22Rv1 (cell line): ENCODE data around the gene SPDYE16.
"Not testable (repeated sequence)": the region's sequence is repeated elsewhere in the genome, so short reads cannot be mapped to it uniquely, and the experiment has no call there.

Experiments
- H3K27ac ChIP-seq: fragments of 450-650 bp; 2 replicates; pipeline ENCODE4 v1.5.1; 2017

Gene SPDYE16

DNA sequence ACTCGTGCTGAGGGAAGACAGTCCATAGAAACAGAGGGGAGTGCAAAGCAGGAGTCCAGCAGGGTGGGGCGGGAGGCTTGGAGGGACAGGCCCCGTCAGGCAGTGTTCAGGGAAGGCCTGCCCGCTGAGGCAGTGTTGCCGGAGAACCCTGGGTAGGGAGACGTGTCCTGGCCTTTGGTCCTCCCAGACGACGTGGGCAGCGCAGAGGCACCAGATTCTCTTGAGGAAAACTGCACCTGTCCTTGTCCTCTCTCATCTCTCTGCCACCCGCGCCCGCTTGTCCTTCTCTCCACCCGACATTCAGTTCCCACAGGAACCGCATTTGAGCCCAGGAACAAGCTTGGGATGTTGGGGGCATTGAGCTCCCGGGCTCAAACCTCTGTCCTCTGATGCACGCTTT lies 47.4 kb downstream of the SPDYE16 start:
- not testable (repeated sequence) for H3K27ac ChIP-seq

DNA sequence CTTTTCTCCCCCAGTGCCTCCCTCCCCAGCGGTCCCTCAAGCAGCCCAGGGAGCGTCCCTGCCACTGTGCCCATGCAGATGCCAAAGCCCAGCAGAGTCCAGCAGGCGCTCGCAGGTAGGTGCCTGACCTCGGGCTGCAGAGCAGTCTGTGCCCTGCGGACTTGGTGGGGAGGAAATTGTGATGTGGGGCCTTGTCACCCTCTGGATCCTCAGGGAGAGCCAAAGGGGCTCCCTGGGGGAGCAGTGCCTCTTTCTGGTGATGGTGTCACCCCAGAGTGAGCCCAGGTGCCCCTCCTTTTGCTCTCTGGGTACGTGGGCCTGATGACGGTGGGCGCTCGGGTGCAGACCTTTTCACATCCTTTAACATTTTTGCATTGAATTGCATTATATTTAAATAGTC lies 51.0 kb downstream of the SPDYE16 start:
- H3K27ac ChIP-seq = not testable (repeated sequence)

DNA sequence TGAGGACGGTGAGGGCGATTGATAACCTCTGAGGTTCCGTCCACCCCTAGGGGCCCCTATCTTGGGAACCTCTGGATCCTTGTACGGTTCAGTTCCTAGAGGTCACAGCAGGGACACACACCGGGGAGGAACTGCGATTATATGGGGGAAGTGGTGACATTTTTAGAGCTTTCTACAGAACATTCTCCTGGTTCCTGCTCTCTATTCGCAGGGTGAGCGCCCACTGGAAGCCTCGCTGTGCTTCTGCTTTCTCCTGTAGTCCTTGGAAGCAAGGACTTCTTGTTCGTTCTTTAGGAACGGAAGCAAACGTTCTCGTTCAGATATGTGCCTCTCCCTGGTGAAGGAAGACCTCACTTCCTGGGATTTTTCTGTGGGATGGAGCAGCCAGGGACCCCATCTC lies 55.1 kb downstream of the SPDYE16 start:
- H3K27ac ChIP-seq = not testable (repeated sequence)

DNA sequence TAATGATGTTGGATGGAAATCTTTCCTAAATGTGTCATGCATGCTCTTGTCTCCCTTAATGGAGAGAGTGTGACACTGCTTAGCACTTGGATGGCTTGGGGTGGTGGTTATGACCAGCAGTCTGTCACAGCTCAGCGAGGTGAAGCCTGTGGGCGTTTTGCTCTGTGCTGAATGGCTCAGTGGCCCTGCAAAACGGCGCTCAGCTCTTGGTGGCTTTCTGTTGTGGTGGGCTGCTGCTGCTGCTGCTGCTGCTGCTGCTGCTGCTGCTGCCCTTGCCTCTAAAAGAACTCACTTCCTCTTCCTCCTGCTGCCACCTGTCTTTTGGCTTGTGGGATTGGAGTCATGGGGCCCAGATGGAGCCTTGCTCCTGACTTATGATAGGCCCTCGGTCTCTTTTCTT lies 56.5 kb downstream of the SPDYE16 start:
- not testable (repeated sequence) for H3K27ac ChIP-seq

DNA sequence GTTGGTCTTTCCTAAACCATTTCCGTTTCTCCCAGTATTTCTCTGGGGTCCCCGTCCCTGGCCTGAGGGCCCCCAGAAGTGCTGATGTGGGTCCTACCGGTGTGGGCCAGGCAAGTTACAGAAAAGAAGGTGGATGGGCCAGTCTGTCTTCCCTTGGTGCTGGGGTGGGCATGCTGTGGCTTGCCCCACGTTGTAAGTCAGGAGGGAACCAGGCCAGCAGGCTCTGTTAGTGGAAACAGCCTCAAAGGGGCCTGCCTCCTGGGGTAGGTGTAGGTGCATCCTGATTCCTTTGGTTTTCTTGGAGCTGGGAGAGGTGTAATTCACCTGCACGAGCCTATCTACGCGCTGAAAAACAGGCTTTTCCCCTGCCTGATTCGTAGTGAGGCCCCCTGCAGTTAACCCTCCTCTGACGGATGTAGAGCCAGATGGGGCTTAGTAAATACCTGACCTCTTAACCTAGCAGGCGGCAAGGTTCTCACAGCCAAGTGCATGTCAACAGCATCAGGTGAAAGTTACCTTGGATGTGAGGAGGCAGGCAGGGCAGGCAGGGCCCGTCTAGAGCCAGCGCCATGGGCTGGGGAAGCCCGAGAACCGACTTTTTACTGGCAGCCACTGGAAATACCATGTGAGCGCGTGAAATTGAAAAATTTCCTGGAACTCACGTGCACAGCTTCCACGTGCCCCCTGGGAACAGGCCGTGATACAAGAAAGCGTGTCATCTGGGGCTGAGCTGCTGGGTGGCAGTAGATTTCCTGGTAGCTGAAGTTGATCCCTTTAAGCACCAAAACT lies 57.1 kb downstream of the SPDYE16 start:
- not testable (repeated sequence) for H3K27ac ChIP-seq

DNA sequence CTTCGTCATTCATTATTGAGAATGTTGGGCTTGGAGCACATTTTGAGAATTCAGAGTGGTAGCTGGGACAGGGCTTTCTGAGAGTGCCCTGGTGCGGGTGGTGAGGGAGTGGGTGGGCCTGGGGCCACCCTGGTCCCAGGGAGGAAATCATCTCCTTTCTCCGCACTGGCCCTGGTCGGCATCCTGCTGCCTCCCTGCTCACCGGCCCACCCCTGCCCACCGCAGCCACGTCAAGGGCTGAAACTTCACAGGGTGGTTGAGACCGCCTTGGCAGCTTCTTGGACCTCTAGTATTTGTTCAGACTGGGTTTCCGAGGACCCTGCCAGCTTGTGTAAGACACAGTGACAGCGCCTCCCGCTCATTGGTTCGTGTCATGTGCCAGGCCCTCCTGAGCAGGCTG lies 58.6 kb downstream of the SPDYE16 start:
- H3K27ac ChIP-seq = not testable (repeated sequence)

DNA sequence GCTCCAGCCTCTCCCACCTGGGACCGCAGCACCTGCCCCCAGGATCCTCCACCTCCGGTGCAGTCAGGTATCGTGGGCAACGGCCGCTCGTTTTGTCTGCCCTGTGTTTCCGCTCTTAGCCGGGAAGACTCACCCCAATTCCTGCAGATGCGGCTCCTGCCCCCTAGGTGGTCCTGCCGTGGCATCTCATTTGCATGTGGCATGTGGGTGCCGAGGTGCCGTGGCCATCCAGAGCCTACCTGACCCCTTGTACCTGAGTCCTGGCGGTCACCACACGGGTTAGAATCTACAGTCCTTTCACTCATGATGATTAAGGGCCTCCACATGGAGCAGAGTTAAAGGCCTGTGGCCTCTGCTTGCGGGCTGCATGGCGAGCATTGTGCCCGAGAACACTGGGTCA lies 60.0 kb downstream of the SPDYE16 start:
- not testable (repeated sequence) for H3K27ac ChIP-seq

DNA sequence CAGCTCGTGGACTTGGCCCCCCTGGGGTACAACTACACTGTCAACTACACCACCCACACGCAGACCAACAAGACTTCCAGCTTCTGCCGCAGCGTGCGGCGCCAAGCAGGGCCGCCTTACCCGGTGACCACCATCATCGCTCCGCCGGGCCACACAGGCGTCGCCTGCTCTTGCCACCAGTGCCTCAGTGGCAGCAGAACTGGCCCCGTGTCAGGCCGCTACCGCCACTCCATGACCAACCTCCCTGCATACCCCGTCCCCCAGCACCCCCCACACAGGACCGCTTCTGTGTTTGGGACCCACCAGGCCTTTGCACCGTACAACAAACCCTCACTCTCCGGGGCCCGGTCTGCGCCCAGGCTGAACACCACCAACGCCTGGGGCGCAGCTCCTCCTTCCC lies 60.4 kb downstream of the SPDYE16 start:
- H3K27ac ChIP-seq = not testable (repeated sequence)
